AML-193 (cell line): ENCODE measurements around the gene PSMG4.

Experiments
- DNase-seq, 2 experiments: peaks; one replicate each; lab custom pipeline; 2025; lab: John Stamatoyannopoulos, UW

The PSMG4 gene

DNA sequence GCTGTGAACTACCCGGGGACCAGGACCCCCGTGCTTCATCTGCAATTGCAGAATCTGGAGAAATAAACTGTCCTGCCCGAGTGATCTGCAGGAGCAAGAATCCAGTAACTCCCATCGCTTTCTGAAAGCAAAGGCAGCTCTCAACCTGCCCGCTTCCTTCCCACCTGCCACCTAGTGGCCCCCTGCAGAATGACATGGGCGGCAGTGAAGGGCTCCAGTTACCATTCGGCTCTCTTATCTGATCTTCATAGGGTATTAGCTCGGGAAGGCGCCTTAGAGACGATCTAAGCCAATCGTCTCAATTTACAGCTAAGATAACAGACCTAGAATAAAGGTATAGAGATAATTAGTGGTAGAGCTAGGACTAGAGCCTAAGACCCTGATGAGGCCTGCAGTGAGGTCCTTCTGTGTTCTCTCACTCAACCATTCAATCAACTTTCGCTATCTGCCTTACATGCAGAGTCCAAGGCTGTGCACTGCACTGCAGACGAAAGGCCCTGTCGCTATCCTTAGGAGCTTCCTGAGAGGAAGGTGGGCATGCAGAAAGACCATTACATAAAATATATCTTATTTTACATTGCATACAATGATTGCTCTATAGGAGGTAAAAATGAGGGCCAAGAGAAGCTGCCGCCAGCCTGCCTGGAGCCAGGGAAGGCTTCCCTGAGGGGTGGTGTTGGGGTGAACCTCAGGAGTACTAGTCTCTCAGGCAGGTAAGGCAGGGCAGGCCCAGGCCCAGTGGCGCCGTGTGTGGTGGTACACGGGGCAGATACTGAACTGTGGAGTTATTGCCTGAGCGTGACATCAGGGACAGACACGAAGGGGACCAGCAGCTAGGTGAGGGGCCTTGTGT is 7.1 kb upstream of the PSMG4 start:
- peak; percentile 70 to 77 for DNase-seq

DNA sequence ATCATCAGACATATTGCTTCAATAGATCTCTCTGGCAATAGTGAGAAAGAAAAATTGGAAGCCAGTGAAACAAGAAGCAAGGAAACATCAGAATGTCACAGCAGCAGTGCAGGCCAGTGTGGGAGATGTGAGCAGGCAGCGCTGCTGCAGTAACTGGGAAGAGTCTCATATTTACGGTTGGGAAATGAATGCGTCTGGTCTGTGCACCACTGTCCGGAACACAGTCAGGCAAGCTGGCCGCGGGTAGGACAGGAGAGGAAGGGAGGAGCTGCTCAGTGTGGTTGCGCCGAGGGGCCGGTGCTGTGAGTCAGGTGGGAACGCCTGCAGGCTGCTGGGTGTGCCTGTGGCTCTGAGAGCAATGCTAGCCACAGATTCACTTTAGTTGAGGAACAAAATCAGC is 6.4 kb upstream of the PSMG4 start:
- DNase-seq: no peak

DNA sequence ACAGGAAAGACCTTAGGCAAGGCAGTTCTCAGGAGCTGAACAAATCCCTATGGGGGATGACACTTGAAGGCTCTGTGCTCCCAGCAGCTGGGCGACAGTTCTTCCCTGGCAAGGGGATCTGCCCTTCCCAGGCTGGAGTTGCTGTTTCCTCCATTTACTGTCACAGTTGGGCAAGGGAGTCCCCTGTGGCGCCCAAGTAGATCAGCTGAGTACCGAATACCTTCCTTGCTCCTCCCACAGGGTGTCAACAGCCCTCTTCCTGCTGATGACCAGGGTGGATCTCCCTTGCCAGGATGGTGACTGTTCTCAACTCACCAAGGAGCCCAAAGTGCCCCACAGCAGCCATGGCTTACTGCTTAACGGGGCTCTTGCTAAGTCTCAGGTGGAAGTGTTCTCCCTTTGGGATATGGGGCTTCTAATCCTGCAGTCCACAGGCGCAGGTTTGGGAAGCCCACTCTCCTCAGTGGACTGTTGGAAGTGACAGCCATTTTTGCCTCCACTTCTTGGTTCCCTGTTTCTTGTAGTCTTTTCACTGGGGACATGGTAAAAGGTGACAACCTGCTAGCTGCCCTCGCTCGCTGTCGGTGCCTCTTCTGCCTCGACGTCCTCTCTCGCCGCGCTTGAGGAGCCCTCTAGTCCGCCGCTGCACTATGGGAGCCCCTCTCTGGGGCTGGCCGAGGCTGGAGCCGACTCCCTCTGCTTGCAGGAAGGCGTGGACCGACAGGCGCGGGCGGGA is 5.7 kb upstream of the PSMG4 start:
- no peak for DNase-seq

DNA sequence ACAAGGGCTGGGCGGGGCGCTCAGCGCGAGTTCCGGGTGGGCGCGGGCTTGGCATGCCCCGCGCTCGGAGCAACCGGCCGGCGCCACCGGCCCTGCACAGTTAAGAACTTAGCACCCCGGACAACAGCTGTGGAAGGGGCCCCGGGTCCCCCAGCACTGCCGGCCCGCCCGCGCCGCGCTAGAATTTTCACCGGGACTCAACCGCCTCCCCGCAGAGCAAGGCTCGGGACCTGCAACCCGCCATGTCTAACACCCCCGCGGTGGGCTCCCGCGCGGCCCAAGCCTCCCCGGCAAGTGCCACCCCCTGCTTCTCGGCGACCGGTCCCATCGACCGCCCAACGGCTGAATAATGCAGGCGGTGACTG is 5.2 kb upstream of the PSMG4 start:
- no peak for DNase-seq

DNA sequence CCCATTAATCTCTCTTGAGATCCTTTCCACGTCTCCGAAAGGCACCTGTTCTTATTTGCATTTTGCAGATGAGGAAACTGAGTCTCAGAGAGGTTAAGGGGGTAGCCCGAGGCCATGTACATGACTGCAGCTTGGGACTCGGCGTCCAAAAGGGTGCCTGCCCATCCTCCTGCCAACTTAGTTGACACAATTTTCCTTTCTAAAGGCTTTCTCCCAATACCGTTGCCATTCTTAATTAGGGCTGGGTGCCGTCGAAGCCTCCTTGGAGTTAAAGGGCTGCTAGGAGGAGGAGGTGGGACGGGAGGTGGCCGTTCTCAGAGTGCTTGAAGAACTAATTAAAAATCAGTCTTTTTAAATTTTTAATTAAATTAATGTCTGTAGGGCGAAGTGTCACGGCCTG is 546 bp upstream of the PSMG4 start:
- DNase-seq: no peak

DNA sequence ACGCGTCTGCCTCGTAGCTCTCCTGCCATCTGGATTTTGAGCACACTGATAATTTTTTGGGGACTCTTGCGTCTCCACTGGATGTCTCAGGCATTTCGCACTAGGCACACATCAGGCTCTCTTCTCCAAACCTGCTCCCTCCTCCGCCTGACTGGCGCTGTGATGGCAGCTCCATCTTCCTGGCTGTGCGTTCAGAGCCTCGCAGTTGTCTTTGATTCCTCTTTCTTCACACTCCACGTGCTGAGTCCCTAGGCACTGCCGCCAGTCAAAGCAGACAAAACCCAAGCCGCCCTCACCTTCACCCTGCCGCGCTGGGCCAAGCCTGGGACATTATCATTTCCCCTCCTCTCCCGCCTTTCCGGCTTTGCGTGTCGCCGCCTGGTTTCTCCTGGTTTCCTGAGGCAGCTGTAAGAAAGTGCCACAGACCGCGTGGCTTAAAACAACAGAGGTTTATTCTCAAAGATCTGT is 778 bp downstream of the PSMG4 start:
- DNase-seq: peak; percentile 44 to 45

DNA sequence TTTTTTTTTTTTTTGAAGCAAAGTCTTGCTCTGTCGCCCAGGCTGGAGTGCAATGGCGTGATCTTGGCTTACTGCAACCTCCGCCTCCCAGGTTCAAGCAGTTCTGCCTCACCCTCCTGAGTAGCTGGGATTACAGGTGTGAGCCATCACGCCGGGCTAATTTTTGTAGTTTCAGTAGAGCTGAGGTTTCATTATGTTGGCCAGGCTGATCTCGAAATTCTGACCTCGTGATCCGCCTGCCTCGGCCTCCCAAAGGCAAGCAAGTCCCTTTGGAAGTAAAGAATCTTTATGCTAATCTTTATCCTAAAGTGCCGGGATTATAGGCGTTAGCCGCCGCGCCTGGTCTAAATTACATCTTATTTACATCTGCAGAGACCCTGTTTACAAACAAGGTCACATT is 1.5 kb downstream of the PSMG4 start:
- no peak for DNase-seq

DNA sequence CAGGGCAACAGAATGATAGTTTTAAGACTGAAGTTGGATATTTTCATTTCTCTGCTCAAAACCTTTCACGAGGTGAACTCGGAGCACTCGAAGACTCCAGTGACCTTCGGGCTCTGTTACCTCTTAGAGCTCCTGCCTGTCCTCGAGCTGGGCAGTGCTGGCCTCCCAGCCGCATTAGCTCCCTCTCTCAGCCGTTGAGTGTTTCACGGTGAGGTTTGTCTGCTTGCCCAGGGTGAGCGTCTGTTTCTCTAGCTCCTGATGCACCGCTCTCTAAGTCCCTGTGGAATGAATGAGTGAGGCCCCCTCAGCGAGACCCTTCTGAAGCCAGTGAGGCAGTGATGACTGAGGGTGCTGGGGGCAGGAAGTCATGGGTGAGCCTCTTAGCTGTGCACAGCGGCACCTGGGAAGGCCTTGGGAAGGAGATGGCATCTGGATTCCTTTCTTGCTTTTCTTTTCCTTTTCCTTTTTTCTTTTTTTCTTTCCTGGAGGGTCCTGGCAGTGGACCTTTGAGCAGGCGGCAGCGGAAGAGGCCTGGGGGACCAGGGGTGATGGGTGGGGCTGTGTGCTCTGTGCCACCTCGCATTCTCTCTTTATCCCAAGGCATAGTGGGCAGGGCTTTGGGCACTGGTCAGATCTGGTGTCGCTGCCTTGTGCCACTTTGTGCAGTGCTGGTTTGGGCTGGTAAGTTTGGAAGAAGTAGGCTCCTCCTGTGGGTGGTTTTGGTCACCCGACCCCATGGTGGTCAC is 2.2 kb downstream of the PSMG4 start:
- no peak for DNase-seq

DNA sequence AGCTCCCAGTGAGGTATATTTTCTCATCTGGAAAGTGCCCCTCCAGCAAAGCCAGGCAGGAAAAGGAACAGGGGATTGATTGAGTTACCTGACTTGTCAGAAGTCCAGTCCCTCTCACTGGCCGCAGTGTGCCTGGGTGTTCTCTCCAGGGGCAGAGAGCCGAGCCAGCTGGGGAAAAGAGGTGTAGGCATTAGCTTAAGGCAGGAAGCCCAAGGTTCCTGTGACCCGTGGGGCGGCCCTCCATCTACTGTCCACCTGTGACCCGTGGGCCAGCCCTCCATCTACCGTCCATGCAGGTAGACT is 2.7 kb downstream of the PSMG4 start:
- DNase-seq: no peak

DNA sequence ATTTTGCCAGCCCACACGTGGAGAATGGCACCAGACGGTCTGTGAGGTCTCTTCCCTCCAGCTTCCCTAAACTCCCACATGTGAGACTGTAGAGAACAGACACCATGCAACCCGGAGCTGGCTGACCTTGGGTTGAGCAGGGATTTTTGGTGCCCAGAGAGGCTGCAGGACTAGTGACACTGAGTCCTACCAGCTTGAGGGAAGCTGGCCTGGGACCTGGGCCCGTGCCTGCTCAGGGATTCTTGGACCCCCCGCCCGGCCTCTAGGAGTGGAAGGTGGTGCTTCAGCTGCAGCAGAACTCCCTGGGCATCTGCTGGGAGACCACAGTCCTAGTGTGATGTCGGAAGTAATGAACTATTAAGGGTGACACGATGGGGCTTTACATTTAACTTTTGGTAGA is 3.2 kb downstream of the PSMG4 start:
- DNase-seq: no peak

DNA sequence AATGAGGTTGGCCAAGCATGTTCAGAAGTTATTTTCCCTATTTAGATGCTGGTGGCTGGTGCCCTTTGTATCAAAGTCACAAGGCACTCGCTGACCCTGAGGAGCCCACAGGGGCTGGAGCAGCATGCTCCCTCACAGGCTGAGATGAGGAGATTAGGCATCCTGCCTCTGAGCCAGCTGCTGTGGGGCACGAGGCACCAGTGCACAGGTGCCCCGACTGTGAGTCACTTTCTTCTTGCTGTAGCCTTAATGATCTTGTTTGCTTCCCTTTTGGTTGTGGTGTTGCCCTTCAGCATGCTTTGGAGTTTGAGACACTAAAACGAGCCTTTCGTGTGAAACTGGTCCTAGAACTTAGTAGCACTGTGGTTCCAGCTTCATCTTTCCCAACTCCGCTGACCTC is 4.3 kb downstream of the PSMG4 start:
- DNase-seq: no peak

DNA sequence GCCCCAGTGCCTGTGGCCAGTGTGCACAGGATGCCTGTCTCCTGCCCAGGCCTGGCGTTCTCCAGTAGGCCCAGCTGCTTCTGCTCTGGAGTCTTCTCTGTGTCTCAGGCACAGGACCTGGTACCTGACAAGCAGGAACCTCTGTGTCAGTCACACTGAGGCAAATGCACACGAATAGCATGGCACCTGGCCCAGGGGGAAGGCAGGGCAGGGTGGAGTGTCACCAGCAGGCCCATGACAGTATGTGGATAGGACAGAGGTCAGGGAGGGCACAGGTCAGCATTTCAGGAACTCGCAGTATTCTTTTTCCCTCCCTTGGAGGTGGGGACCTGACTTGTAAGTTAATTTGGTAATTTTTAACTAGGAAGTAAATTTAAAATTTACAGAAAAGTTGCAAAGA is 5.6 kb downstream of the PSMG4 start:
- no peak for DNase-seq

DNA sequence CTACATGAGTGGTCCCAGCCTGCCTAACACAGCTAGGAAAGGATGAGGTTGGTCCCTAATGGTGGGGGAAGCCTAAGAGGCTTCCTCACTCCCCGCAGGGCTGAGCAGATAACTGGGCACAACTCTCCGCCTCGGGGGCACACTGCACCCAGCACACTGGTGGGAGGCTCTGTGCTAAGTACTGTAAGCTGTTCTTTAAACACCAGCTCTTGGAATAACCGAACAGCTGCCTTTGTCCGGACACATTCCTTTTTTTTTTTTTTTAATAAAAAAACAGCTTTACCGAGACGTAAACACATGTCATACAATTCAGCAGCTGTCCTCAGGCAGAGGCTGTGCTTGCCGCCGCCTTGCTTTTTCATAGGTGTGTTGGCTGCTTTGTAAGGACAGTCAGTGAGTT is 6.9 kb downstream of the PSMG4 start:
- DNase-seq: no peak

DNA sequence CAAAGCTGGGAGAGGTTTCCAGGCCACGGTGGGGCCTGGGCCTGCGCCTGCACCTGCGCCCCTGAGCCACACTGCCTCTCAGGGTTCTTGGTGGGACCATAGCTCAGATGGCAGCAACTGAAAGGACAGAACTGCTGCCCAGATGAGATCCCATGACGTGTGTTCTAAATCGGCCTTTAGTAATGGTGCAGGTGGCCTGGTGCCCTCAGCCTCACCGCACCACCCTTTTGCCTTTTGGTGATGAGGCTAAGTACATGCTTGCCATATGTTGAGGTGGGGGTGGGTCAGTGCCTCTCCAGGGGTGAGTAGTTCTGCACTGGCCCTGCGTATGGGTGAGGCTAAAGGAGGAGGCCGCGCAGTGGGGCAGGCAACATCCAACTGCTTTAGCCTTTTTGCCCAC is 7.4 kb downstream of the PSMG4 start:
- DNase-seq: no peak

DNA sequence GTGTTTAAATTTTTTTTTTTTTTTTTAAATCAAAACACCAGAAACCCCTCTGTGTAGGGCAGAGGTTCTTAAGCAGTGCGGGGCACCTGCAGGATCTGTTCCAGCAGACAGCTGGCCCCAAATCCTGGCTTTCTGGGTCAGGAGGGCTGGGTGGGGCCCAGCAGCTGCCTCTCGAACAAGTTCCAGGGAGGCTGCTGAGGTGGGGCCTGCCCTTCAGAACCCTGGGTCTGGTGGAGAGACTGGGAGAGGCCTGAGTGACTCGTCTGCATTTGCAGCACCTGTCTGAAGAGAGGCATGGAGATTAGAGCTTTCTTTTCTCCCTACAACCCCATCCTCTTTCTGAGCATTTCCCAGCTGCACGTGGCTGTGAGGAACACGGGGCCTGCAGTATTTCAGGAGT is 8.4 kb downstream of the PSMG4 start:
- DNase-seq: no peak

DNA sequence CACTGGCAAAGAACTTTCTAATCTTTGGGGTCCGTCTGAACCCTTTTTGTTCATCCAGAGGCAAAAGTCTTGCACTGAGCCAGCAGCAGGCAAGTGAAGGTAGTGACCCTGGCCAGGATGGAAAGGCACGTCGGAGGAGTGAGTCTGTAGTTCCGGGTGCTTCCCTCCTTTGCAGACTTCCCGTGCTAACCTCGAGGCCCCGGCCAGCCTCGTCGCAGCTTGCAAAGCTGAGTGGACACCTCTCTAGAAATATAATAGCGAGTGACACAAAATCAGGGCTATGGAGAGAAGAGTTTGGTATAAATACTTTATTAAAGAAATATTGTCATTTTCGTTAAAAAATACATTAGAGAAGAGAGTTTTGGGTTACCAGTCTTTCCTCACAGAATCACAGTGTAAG is 9.9 kb downstream of the PSMG4 start:
- DNase-seq: no peak

DNA sequence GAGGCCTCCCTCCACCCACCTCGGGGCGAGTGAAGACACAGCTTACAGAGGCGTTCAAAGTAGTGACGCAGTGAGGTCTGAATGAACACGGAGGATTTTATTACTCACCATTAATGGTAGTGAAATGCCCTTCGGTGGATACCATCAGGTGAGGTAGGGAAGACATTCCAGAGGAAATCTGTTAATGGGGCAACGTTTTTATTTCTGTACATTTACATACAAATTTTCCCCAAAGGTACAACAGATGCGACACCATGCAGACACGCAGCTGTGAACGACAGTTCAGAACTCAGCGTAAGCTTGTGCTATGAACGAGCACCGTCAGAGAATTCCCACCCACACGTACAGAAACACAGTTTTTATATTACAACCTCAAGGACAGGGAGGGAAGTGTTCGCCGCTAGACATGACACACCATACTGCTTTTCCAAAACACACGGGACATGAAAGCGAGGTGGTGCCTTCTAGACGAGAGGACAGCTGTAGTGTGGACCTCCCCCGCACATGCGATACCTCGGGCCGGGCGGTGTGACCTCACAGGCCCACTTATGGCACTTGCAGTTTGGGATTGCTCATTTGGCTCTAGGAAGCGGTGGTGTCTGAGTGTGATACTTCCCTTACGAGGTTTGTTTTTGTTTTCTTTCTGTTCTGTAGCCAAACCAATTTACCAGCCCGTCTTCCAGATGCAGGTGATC is 10.7 kb downstream of the PSMG4 start:
- DNase-seq: no peak

DNA sequence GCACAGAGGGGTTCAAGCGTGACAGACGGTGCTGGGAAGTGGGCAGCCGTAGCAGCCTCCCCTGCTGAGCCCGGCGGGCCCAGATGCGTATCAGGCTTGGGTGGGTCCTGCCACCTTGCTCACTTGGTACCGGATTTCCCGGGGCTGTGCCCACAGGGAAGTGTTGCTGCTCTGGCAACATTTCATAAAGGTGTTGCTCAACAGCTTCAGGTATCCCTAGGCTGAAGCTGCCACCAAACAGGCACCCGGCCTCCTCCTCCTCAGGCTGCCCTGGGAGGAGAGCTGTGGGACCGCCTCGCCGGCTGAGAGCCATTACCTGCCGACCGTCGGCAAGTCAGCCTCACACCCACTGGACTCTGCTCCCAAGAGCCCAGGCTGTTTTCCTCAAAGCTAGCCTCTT is 11.5 kb downstream of the PSMG4 start:
- no peak for DNase-seq

DNA sequence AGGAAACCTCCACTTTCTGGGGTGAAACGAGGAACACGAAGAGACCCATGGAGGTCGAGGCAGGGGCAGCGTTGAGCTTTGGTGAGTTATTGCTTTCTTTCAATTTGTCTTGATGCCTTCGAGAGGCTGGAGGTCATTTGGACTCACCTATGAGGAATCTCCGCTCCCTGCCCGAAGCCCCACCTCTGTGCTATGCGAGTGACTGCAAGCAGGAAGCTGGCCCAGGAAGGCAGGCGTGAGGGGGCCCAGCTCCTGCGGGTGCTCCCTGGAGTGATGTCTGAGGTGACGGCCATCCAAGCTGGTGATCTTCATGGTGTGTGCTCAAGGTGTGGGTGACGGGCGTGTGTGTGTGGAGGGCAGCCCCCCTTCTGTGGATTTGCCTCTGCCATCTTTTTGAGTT is 13.0 kb downstream of the PSMG4 start:
- no peak for DNase-seq

DNA sequence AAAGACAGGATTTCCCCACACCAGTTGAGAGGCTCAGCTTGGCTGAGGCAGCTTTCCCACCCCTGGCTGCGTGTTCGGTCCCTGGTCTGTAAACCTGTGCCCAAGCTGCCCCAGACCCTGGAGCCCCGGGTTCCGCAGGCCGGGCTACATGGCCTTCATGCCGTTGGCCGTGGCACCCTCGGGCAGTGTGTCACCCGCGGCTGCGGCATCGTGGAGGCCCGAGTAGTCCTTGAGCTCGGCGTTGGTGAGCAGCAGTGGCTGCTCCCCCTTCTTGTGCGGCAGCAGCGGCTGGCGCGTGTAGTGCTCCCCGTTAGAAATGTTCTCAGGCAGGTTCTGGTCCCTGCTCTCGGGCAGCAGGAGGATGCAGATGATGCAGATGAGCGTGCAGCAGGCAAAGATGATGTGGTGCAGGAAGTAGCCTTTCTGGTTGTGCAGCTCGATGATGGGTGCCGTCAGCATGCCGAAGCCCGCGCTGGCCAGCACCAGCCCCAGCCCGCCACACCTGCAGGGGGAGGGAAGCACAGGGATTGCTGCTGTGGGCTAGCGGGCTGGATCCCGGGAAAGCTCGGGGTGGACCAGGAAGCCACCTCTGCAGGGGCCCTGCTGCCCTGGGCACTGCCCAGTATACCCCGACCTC is 14.3 kb downstream of the PSMG4 start:
- no peak for DNase-seq

DNA sequence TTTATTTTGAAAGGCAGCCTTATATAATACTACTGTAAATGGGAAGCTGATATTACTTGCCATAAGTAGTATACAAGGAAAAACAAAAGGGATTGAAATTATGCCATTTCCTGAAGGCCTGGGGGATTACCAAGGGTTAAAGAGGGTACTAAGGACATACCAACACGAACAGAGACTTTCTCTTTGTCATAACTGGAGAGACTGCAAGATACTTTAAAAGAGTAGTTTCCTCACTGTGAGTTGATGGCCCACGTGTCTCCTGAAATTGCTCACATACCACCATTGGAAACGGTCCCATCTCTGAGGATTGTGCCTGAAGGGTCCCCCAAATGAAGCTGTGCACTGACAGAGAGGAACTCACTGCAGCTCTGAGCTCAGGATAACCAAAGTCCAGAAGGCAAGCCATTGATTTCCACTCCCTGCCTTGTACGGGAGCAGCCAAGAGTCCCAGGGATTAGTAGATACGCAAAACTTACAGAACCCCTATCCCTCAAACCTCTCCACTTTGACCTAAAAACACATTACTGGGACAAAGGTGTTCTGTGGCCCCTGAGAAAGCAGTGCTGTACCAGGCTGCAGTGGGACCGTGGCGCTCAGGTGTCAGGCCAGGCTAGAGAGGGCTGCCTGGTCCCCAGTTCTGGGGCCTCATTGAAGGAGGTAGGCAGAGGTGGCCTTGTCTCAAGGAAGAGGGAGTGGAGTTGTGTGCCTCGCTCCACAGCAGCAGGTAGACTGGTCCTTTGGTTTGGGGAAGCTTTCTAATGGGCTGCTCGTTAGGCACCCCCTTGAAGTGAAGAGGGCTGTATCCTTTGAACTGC is 15.2 kb downstream of the PSMG4 start:
- DNase-seq: no peak
